ENCODE data around the gene HHAT.

The HHAT gene

DNA sequence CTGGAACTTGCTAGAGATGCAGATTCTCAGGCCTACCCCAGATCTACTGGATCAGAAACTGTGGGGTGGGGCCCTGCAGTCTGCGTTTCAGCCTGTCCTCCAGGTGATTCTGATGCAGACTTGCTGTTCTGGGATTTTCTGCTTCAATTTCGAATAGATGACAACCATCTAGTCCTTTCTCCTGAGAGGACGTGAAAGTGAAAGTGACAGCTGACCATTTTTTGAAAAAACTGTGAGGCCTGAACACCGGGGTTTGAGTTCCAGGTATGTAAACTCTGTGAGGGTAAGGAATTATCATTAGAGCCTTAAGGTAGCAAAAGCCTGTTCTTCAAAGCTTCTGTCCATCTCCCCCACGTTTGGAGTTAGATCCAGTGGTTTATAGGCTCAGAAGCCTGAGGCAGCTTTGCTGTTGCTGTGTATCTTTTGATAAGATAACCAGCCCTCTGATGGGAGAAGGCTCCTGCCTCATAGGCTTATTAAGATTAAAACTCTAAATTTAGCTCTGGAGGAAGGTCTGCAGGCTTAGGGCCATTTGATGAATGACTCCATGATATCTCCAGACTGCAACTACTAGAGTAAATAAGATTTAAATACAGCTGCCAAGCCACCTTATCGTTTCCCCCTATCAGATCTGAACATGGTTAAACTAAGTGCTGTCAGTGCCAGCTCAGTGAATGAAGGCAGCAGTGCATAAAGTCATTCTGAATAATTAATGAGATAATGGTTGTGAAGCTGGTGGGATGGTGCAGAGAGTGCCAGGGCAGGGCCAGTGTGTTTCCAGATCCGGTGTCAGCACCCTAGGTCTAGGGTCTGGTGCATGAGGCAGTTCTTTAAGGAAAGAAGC is 335.2 kb downstream of the HHAT start:
- TF ChIP-seq SUZ12 (IDR thresholded peaks at IDR 0.05; ENCODE audit: extremely low read depth, insufficient read depth, insufficient read length) (no peak), YY1 (IDR thresholded peaks at IDR 0.05; ENCODE audit: insufficient read depth, insufficient read length) (no peak), ZNF274 (IDR thresholded peaks at IDR 0.05; ENCODE audit: low read depth, low read length) (no peak)
- Histone ChIP-seq H3K36me3 (ENCODE audit: insufficient read depth, insufficient read length, low read length) (no peaks in the 10 kb centered on the region), H3K4me1 (ENCODE audit: insufficient read depth, insufficient read length) (no peaks in the 10 kb centered on the region), H3K4me3 (ENCODE audit: insufficient read length, low read depth) (no peak overlapping the region), H3K27me3 (ENCODE audit: insufficient read depth, insufficient read length) (no peaks in the 10 kb centered on the region), H3K9ac (ENCODE audit: insufficient read length, low read depth) (no peak overlapping the region), H3K9me3 (ENCODE audit: insufficient read depth, low read length) (no peaks in the 10 kb centered on the region)
- no peak for DNase-seq (ENCODE audit: low read depth, low spot score)

DNA sequence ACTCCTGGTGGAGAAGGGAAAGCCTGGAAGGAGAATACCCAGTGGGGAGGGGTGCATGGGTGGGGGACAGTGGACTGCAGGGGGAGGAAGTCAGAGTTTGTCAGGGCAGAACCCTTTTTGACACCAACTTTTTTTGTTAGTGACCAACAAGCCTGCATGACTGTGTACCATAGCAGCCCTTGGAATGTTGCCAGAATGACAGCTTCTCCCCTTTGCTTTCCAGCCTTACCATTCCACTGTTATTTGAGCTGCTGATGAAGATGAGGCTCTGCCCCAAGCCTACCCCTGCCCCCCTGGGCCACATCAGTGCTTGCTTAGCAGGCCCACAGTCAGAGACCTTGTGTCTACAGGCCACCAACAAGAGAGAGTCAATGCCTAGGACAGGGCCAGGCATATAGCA is 341.2 kb downstream of the HHAT start:
- H3K9me3 ChIP-seq (ENCODE audit: insufficient read depth, low read length), result no peaks in the 10 kb centered on the region
- H3K36me3 ChIP-seq (ENCODE audit: insufficient read depth, insufficient read length, low read length), result no peaks in the 10 kb centered on the region
- no peaks in the 10 kb centered on the region for H3K4me1 ChIP-seq (ENCODE audit: insufficient read depth, insufficient read length)
- H3K27me3 ChIP-seq (ENCODE audit: insufficient read depth, insufficient read length), result no peaks in the 10 kb centered on the region
- no peak for DNase-seq (ENCODE audit: low read depth, low spot score)
- no peak for TF ChIP-seq YY1 (IDR thresholded peaks at IDR 0.05; ENCODE audit: insufficient read depth, insufficient read length)
- TF ChIP-seq SUZ12 (IDR thresholded peaks at IDR 0.05; ENCODE audit: extremely low read depth, insufficient read depth, insufficient read length), result no peak
- no peak for TF ChIP-seq ZNF274 (IDR thresholded peaks at IDR 0.05; ENCODE audit: low read depth, low read length)
- no peak overlapping the region for H3K4me3 ChIP-seq (ENCODE audit: insufficient read length, low read depth)
- H3K9ac ChIP-seq (ENCODE audit: insufficient read length, low read depth), result no peak overlapping the region

DNA sequence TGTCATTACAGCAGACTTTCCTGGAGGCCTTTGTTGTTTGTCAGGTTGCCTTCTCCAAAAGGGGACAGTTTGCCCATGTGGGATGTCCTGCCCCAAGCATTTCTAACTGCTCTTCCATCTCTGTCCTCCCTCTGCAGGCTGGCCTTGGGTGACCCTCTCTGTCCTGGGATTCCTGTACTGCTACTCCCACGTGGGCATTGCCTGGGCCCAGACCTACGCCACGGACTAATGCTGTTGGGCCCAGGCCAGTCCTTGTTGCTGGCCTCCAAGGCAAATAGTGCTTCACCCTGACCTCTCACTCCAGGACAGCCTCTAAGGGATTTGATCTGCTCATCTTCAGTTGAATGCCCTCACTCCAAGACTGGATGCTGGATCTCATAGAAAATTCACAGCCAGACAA is 345.4 kb downstream of the HHAT start:
- TF ChIP-seq SUZ12 (IDR thresholded peaks at IDR 0.05; ENCODE audit: extremely low read depth, insufficient read depth, insufficient read length), result no peak

DNA sequence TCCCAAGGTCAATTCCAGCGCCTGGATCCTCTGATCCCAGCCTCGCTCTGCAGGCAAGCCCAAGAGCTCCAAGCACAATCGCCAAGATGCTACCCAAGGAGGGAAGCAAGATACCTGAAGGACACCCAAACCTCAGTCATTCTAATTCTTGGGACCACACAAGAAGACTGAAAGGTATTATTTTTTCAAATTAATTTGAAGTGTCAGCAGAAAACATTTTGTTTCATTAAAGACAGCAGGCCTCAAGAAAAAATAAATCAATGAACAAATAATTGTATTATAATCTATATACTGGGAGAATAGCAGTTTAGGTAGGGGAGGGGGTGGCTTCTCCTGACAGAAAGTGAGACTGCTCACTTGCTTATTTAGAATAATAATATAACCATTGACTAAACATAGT is 347.8 kb downstream of the HHAT start:
- Histone ChIP-seq H3K27me3 (ENCODE audit: insufficient read depth, insufficient read length) (no peaks in the 10 kb centered on the region), H3K9ac (ENCODE audit: insufficient read length, low read depth) (no peak overlapping the region), H3K4me1 (ENCODE audit: insufficient read depth, insufficient read length) (no peaks in the 10 kb centered on the region), H3K9me3 (ENCODE audit: insufficient read depth, low read length) (no peaks in the 10 kb centered on the region), H3K36me3 (ENCODE audit: insufficient read depth, insufficient read length, low read length) (no peaks in the 10 kb centered on the region), H3K4me3 (ENCODE audit: insufficient read length, low read depth) (no peak overlapping the region)
- DNase-seq (ENCODE audit: low read depth, low spot score), result no peak
- no peak for TF ChIP-seq ZNF274 (IDR thresholded peaks at IDR 0.05; ENCODE audit: low read depth, low read length)
- TF ChIP-seq SUZ12 (IDR thresholded peaks at IDR 0.05; ENCODE audit: extremely low read depth, insufficient read depth, insufficient read length), result no peak
- no peak for TF ChIP-seq YY1 (IDR thresholded peaks at IDR 0.05; ENCODE audit: insufficient read depth, insufficient read length)

More for the DNA sequence above, 345.4 kb downstream of the HHAT start:
- Histone ChIP-seq H3K9ac (ENCODE audit: insufficient read length, low read depth) (no peak overlapping the region), H3K27me3 (ENCODE audit: insufficient read depth, insufficient read length) (no peaks in the 10 kb centered on the region), H3K4me1 (ENCODE audit: insufficient read depth, insufficient read length) (no peaks in the 10 kb centered on the region), H3K9me3 (ENCODE audit: insufficient read depth, low read length) (no peaks in the 10 kb centered on the region), H3K36me3 (ENCODE audit: insufficient read depth, insufficient read length, low read length) (no peaks in the 10 kb centered on the region), H3K4me3 (ENCODE audit: insufficient read length, low read depth) (no peak overlapping the region)
- DNase-seq (ENCODE audit: low read depth, low spot score), result no peak

DNA sequence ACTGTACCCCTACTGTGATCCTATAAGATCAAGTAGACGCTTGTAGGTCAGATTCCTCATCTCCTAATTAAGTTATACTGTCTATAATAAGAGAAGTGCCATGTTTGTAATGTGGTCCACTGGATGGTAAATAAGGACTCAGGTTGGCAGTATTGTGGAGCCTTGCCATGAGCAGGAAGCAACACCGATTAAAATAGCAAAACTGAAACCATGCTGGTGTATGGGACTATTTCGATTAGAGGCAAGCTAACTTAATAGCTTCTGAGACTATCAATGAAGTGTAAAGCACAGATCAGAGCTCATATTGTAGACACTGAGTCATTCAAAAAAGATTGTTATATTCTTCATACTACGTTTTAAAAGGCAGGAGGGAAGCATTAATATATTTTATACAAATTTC is 348.8 kb downstream of the HHAT start:
- H3K27me3 ChIP-seq (ENCODE audit: insufficient read depth, insufficient read length), result no peaks in the 10 kb centered on the region
- H3K36me3 ChIP-seq (ENCODE audit: insufficient read depth, insufficient read length, low read length), result no peaks in the 10 kb centered on the region
- H3K9me3 ChIP-seq (ENCODE audit: insufficient read depth, low read length), result no peaks in the 10 kb centered on the region
- TF ChIP-seq YY1 (IDR thresholded peaks at IDR 0.05; ENCODE audit: insufficient read depth, insufficient read length), result no peak
- TF ChIP-seq ZNF274 (IDR thresholded peaks at IDR 0.05; ENCODE audit: low read depth, low read length), result no peak
- TF ChIP-seq SUZ12 (IDR thresholded peaks at IDR 0.05; ENCODE audit: extremely low read depth, insufficient read depth, insufficient read length), result no peak
- DNase-seq (ENCODE audit: low read depth, low spot score), result no peak
- H3K4me3 ChIP-seq (ENCODE audit: insufficient read length, low read depth), result no peak overlapping the region
- H3K4me1 ChIP-seq (ENCODE audit: insufficient read depth, insufficient read length), result no peaks in the 10 kb centered on the region
- H3K9ac ChIP-seq (ENCODE audit: insufficient read length, low read depth), result no peak overlapping the region

DNA sequence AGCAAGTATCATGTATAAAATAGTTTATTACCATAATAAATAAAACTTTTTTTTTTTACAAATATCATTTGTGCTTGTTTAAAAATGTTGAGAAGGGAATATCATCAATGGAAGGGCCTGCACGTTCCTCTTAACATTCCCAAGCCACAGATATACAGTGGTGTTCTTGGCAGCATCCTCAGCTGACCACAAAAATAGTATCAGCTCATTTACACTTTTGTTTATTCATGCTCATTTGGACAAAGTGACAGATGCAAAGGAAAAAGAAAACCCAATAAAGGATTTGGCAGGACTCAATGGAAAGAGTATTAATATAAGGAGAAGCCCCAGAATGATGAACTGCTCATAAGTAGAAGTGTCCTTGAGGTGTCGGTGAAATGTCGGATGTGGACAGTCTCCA is 349.6 kb downstream of the HHAT start:
- Histone ChIP-seq H3K36me3 (ENCODE audit: insufficient read depth, insufficient read length, low read length) (no peaks in the 10 kb centered on the region), H3K9ac (ENCODE audit: insufficient read length, low read depth) (no peak overlapping the region), H3K9me3 (ENCODE audit: insufficient read depth, low read length) (no peaks in the 10 kb centered on the region), H3K4me1 (ENCODE audit: insufficient read depth, insufficient read length) (no peaks in the 10 kb centered on the region), H3K4me3 (ENCODE audit: insufficient read length, low read depth) (no peak overlapping the region), H3K27me3 (ENCODE audit: insufficient read depth, insufficient read length) (no peaks in the 10 kb centered on the region)
- TF ChIP-seq ZNF274 (IDR thresholded peaks at IDR 0.05; ENCODE audit: low read depth, low read length) (no peak), YY1 (IDR thresholded peaks at IDR 0.05; ENCODE audit: insufficient read depth, insufficient read length) (no peak), SUZ12 (IDR thresholded peaks at IDR 0.05; ENCODE audit: extremely low read depth, insufficient read depth, insufficient read length) (no peak)
- DNase-seq (ENCODE audit: low read depth, low spot score), result no peak

DNA sequence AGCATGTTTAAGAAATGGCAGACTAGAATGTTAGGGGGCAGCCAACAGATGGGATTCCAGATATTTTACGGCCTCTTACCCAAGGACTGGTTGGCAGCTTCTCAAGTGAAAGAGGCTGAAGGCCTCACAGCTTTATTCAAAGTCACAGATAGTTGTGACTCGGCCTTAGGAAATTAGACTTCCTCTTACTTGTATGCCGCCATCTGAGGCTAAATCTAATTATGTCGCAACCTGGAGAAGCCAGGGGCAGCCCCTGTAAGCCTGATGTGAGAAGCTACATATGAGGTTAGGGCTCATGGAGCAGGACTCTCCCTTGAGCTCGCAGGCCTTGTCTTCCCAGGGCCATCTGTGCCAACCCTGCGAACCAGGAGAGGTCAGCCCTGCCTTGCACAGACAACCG is 352.5 kb downstream of the HHAT start:
- no peak for TF ChIP-seq ZNF274 (IDR thresholded peaks at IDR 0.05; ENCODE audit: low read depth, low read length)
- no peak for TF ChIP-seq YY1 (IDR thresholded peaks at IDR 0.05; ENCODE audit: insufficient read depth, insufficient read length)
- no peak for TF ChIP-seq SUZ12 (IDR thresholded peaks at IDR 0.05; ENCODE audit: extremely low read depth, insufficient read depth, insufficient read length)
- Histone ChIP-seq H3K36me3 (ENCODE audit: insufficient read depth, insufficient read length, low read length) (no peaks in the 10 kb centered on the region), H3K4me3 (ENCODE audit: insufficient read length, low read depth) (no peak overlapping the region), H3K27me3 (ENCODE audit: insufficient read depth, insufficient read length) (no peaks in the 10 kb centered on the region), H3K9ac (ENCODE audit: insufficient read length, low read depth) (no peak overlapping the region), H3K4me1 (ENCODE audit: insufficient read depth, insufficient read length) (no peaks in the 10 kb centered on the region), H3K9me3 (ENCODE audit: insufficient read depth, low read length) (no peaks in the 10 kb centered on the region)
- no peak for DNase-seq (ENCODE audit: low read depth, low spot score)
